Activated T-helper 1 cell treated with anti-CD3 and anti-CD28 coated beads, Interleukin-12 subunit alpha, Interleukin-12 subunit beta, Interleukin-2, Interleukin-4 antibody, amounts not matched to agents 30 ng/mL and 10 ng/mL and 1 ng/mL, durations not matched to agents 14 hours and 24 hours and 36 hours (primary cell): Measurements from ENCODE around the gene PPP4R1. TPM values are rescaled to one million over a fixed set of nuclear protein-coding genes. Genes with fewer than 3 reads are reported as not detected.

Source experiments
- DNase-seq: peaks from one replicate; pipeline ENCODE4 v3.0.0; 2021; ENCODE audit warnings: low spot score
- H3K27ac Mint-ChIP-seq: one replicate; pipeline ENCODE4 v1.8.0; 2021; ENCODE audit warnings: mild to moderate bottlenecking, mixed read lengths
- H3K27me3 Mint-ChIP-seq: one replicate; pipeline ENCODE4 v1.8.0; 2022; ENCODE audit warnings: mild to moderate bottlenecking, moderate library complexity, mixed read lengths; ENCODE audit not compliant: insufficient read depth
- H3K36me3 Mint-ChIP-seq: one replicate; pipeline ENCODE4 v1.8.0; 2021; ENCODE audit warnings: low read depth, mixed read lengths
- H3K4me1 Mint-ChIP-seq: one replicate; pipeline ENCODE4 v1.8.0; 2021; ENCODE audit warnings: low read depth, mixed read lengths
- H3K4me3 Mint-ChIP-seq: one replicate; pipeline ENCODE4 v1.8.0; 2021; ENCODE audit warnings: mild to moderate bottlenecking, moderate library complexity, mixed read lengths
- H3K9me3 Mint-ChIP-seq: one replicate; pipeline ENCODE4 v1.8.0; 2021; ENCODE audit warnings: mixed read lengths
- intact Hi-C: fragments of 100-400 bp; cut with micrococcal nuclease; formaldehyde crosslinking; loops from one replicate; pipeline ENCODE4 v1.15.1; 2024
- total RNA-seq: library from RNA; stranded (reverse); gene quantifications from 2 replicates; pipeline ENCODE4 v1.2.3, GENCODE V29; 2022

PPP4R1 gene, protein sequence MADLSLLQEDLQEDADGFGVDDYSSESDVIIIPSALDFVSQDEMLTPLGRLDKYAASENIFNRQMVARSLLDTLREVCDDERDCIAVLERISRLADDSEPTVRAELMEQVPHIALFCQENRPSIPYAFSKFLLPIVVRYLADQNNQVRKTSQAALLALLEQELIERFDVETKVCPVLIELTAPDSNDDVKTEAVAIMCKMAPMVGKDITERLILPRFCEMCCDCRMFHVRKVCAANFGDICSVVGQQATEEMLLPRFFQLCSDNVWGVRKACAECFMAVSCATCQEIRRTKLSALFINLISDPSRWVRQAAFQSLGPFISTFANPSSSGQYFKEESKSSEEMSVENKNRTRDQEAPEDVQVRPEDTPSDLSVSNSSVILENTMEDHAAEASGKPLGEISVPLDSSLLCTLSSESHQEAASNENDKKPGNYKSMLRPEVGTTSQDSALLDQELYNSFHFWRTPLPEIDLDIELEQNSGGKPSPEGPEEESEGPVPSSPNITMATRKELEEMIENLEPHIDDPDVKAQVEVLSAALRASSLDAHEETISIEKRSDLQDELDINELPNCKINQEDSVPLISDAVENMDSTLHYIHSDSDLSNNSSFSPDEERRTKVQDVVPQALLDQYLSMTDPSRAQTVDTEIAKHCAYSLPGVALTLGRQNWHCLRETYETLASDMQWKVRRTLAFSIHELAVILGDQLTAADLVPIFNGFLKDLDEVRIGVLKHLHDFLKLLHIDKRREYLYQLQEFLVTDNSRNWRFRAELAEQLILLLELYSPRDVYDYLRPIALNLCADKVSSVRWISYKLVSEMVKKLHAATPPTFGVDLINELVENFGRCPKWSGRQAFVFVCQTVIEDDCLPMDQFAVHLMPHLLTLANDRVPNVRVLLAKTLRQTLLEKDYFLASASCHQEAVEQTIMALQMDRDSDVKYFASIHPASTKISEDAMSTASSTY
- total RNA-seq = 49.5 and 54.8 TPM in 2 replicates

DNA sequence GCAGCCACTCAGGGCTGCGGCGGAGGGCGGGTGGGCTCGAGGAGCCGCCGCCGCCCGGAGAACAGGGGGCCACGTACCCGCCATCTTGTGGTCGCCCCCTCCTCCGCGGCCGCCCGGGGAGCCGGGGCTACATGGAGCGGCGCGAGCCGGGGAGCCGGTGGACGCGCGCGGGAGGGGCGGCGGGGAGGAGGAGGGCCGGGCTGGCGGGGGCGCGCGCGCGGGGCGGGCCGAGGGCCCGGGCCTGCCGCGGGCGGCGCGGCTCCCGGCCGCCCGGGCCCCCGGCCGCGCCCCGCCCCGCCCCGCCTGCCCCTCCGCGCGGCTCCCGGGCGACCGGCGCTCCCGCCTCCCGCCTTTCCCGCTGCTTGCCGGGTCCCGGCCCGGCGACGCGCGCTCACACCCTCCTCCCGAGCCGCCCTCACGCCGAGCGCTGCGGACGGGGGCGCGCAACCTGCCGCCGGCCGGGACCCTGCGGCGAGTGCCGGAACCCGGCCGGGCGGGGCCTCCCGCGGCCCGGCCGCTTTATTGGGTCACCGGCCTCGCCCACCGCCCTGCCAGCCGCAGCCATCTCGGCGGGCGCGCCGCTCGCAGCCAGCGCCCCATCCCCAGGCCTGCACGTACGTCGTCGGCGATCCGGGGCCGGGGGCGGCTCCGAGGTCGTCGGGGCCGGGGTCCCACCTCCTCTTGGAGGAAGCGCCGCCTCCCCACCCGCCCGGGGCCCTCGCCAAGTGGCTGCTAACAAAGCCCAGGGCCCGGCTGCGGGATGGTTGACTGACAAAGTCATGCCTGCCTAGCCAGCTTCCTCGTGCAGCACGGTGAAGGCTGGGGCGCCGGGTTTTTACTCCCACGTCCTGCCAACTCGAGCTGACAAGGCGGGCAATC, at the start of gene PPP4R1:
TSS of gene PPP4R1 (minus strand) at position 159 of the 879 bp plus-strand sequence. CDS start at position 84, 75 bp downstream.
- intact Hi-C loops = loop anchor here (5.0 to 10.0 kb wide), 6 partner anchors 282 to 1010 kb away; partner anchors contain the start of genes ANKRD12, MTCL1, NAPG and RAB12
- Mint-ChIP-seq H3K9me3 (no peaks in the 10 kb centered on the region), H3K27me3 (peaks cover 2% of the 10 kb centered on the region), H3K36me3 (peaks cover 12% of the 10 kb centered on the region), H3K27ac (peak within 1 kb of the TSS; percentile 92), H3K4me3 (peak within 1 kb of the TSS; percentile 95), H3K4me1 (peaks cover 42% of the 10 kb centered on the region)
- DNase-seq = peak; percentile 61

DNA sequence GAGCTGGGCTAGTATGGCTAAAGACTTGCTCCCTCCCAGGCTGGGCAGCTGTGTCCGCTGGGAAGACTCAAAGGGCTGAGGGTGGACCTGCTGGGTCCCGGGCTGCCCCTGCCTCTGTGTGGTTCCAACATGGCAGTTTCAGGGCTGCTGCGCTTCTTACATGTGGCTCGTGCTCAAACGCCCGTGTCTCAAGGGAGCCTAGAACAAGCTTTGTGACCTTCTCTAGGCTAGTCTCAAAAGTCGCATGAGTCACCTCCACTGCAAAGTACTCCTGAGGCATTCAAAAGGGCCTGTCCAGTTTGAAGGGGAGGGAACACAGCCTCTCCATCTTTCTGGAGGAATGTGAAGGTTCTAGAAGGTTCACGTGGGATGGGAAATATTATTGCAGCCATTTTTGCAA, 49.0 kb upstream of the PPP4R1 start:
- H3K4me3 Mint-ChIP-seq = no peak overlapping the region
- H3K9me3 Mint-ChIP-seq = no peaks in the 10 kb centered on the region
- no peak for DNase-seq
- intact Hi-C loops = no loop called here
- no peak overlapping the region for H3K27ac Mint-ChIP-seq
- no peaks in the 10 kb centered on the region for H3K36me3 Mint-ChIP-seq
- H3K4me1 Mint-ChIP-seq = no peaks in the 10 kb centered on the region
- H3K27me3 Mint-ChIP-seq = peaks cover 7% of the 10 kb centered on the region

DNA sequence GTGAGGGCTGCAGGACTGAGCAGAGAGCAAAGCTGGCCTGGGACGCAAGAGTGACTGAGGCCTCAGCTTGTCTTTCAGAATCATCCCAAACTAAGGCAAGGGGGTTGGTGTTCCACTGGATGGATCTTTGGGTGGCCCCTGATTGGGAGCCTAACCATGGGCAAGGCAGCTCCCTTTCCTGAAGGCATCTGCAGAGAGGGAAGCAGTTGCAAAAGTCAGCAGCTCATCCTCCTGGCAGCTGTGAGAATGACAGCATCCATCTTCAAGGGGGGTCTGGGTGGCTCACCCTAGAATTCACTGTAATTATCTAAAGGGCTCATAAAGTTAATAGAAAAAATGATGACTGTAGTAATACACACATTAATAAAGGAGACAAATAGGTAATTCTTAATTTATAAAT, 47.2 kb upstream of the PPP4R1 start:
- H3K27ac Mint-ChIP-seq = no peak overlapping the region
- H3K36me3 Mint-ChIP-seq = no peaks in the 10 kb centered on the region

DNA sequence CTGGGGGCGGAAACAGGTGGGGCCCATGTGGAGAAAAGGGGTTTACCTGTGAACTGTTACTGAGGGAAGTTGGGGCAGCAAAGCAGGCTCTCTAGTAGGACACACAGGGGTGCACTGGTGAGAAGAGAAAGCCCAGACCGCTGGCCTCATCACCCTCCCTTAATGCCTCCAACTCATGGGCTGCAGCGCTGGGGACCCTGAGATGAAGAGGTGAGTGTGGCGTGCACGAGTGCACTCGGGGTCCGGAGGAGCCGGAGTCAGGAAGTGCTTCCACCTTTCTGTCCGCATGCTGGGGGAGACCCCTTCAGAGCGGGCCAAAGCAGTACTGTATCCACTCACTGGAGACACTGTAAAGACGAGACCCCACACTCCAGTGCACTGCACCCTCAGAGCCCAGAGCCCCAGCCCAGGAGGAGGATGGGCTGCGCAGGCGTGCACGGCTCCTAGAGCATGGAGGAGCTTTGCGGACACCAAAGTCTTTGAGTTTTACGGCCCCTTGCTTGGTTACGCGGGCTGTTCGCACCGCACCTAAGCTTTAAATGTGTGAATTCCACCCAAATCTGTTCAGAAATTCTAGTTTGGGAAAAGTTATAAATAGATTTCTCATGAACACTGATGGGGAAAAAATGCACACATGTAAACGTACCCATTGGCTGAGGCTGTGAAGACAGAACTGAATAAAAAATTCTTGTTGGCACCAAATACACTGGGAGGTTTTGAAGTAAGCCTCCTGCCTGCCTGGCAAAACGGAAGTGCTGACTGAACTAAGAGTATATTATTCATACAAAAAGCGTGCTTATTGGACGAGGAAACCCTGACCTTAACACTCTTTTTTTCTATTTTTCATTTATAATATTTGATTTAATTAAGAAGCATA, 45.4 kb upstream of the PPP4R1 start:
- Mint-ChIP-seq H3K4me3 (no peak overlapping the region), H3K4me1 (no peaks in the 10 kb centered on the region), H3K27ac (no peak overlapping the region), H3K36me3 (no peaks in the 10 kb centered on the region), H3K27me3 (peaks cover 7% of the 10 kb centered on the region), H3K9me3 (no peaks in the 10 kb centered on the region)
- intact Hi-C loops = no loop called here
- no peak for DNase-seq

More for the DNA sequence above, 47.2 kb upstream of the PPP4R1 start:
- H3K27me3 Mint-ChIP-seq = peaks cover 7% of the 10 kb centered on the region
- no peak for DNase-seq
- no peaks in the 10 kb centered on the region for H3K9me3 Mint-ChIP-seq
- no peak overlapping the region for H3K4me3 Mint-ChIP-seq
- intact Hi-C loops = no loop called here
- H3K4me1 Mint-ChIP-seq = no peaks in the 10 kb centered on the region

DNA sequence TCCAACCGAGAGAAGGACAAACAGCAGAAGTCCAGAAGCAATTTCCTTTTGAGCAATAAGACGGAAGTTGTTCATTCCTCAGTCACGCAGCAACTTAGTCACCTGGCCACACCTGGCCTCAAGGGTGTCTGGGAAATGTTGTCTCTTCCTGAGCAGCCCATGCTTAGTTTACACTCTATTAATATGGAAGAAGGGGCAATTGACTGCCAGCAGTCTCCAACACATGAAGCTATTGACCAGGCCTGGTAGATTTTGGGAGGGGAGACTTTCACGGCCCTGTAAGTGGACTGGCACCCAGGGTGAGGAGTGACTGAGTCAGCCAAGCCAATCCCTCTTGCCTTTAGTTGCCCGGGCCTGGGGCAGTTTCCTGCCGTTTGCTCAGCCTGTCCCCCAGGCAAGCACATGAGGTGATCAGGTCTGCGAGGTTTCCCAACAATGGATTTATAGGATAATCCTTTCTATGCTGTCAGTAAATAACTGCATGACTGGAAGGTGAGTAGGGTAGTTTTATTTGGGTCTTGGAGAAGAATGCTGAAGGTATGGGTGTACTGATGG, 43.8 kb upstream of the PPP4R1 start:
- no peak overlapping the region for H3K4me3 Mint-ChIP-seq
- no peak for DNase-seq
- H3K4me1 Mint-ChIP-seq = no peaks in the 10 kb centered on the region
- H3K36me3 Mint-ChIP-seq = no peaks in the 10 kb centered on the region
- H3K9me3 Mint-ChIP-seq = no peaks in the 10 kb centered on the region
- peaks cover 2% of the 10 kb centered on the region for H3K27me3 Mint-ChIP-seq
- no peak overlapping the region for H3K27ac Mint-ChIP-seq
- intact Hi-C loops = no loop called here

DNA sequence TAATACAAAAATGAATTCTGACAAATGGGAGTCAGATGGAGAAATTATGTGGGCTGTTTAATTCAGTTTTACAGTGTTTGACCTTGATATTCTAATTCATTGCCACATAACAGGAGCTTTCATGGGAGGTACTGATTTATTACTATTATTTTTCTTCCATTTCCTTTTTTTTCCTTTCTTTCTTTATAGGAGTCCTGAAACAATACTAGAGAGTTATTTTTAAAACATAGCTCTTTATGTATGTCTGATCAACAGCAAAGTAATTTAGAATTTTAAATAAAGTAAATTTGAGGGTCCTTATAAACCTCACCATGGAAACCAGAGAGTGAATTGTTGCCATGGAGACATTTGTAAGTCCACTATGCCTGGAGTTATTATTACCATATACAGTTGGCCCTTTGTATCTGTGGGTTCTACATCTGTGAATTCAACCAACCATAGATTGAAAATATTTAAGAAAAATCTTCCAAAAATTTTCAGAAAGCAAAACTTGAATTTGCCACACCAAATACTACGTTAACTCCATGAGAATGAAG, 40.9 kb upstream of the PPP4R1 start:
- no peak for DNase-seq
- no peak overlapping the region for H3K4me3 Mint-ChIP-seq
- no peaks in the 10 kb centered on the region for H3K4me1 Mint-ChIP-seq

DNA sequence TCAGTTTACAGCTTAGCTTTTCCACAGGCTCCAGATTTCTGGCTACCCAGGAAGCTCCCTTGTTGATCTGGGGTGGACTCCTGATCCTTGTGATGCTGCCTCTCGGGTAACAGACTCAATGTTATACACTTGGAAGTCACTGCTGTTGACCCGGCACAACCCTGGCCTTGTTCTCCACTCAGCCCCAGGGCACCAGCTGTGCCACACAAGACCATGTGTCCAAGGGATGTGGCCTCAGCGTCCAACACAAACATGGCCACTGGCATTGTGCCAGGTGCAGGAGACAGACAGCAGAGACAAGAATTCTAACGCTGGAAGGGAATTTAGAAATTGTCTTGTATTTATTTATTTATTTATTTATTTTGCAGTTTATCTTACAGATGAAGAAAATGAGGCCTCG, 39.0 kb upstream of the PPP4R1 start:
- no peak for DNase-seq
- Mint-ChIP-seq H3K27me3 (peaks cover 5% of the 10 kb centered on the region), H3K4me3 (no peak overlapping the region), H3K9me3 (no peaks in the 10 kb centered on the region), H3K36me3 (no peaks in the 10 kb centered on the region), H3K4me1 (no peaks in the 10 kb centered on the region), H3K27ac (no peak overlapping the region)
- intact Hi-C loops = no loop called here

More for the DNA sequence above, 40.9 kb upstream of the PPP4R1 start:
- intact Hi-C loops = no loop called here
- Mint-ChIP-seq H3K27ac (no peak overlapping the region), H3K27me3 (peaks cover 2% of the 10 kb centered on the region), H3K36me3 (no peaks in the 10 kb centered on the region), H3K9me3 (no peaks in the 10 kb centered on the region)

DNA sequence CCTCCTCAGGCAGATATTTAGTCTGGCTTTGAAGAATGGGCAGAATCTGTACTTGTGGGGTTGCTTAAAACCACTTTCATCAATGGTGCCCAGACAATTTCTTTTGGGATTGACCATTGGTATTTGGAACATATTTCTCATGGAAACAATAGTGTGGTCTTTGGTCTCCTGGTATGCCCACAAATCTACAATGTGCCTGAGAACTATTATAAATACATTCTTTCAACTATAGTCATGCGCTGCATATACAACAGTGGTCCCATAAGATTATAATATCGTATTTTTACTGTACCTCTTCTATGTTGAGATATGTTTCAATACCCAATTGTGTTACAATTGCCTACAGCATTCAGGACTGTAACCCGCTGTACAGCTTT, 34.8 kb upstream of the PPP4R1 start:
- H3K4me3 Mint-ChIP-seq = no peak overlapping the region
- H3K9me3 Mint-ChIP-seq = no peaks in the 10 kb centered on the region
- no peak overlapping the region for H3K27ac Mint-ChIP-seq
- intact Hi-C loops = no loop called here
- no peak for DNase-seq
- peaks cover 8% of the 10 kb centered on the region for H3K27me3 Mint-ChIP-seq
- no peaks in the 10 kb centered on the region for H3K4me1 Mint-ChIP-seq
- no peaks in the 10 kb centered on the region for H3K36me3 Mint-ChIP-seq

DNA sequence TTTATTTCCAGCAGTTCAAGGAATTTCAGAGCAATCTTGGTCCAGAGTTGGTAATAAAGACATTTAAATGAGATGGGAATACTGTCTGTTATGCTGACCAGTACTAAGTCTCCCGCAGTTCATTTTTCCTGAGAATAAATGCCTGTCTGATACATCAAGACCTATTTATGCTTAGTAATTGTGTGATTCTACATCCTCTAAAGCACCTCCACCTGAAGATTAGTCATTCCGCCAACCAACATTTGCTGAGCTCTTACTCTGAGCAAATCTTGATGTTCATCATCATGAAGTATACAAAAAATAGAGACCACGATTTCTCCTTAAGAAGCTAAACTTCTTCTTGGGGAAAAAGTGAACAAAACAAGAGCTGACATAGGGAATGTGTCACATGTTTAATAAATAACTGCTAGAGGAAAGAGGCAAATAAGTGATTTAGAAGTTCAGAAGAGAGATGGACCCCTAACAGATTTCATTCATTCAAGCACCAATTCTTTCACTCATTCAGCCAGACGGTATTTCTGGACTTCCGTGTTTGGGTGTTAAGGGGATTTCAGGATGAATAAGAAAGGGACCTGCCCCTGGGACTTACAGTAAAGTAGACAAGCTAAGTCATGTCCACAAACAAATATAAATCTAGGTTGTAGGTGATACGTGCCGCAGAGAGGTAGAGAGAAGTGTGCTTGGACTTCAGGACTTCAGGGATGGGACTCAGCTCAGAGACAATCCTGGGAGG, 34.2 kb upstream of the PPP4R1 start:
- Mint-ChIP-seq H3K4me1 (no peaks in the 10 kb centered on the region), H3K9me3 (no peaks in the 10 kb centered on the region), H3K4me3 (no peak overlapping the region), H3K27ac (no peak overlapping the region), H3K36me3 (no peaks in the 10 kb centered on the region), H3K27me3 (peaks cover 8% of the 10 kb centered on the region)
- DNase-seq = no peak
- intact Hi-C loops = no loop called here

DNA sequence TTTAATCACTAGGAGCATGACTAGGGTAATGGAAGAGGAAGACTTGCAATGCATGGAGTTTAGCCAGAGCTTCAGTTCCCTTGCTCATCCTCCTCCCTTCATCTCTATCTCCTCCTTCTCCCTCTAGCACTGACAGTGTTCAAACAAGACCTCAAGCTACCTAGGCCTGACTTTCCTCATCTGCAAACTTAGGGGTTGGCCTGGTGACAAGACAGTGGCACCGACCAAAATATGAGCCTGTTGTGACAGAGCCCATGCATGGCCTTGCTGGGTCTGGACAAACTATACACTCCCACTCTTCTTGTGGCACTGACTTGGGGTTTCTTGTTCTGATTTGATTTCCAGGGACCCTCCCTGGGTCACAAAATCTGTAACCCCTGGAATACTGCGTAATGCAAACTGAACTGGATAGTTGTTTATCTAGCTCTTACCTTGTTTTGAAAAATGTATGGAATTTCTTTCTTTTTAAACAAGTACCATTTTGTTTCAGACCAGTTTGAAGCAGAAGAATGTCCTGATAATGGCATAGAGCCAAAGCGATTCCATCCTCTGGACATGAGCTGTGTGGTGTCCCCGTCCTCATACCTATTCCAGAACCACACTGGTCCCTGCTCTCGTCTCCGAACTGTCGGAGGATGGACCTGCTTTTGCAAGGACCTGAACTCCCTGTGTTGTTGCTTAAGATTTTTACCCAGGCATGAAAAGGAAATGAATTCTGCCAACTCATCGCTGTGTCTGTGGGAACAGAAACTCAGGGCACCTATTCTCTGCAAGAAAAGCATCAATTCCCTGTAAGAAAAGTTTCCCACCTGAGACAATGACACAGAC, 33.4 kb upstream of the PPP4R1 start:
- Mint-ChIP-seq H3K27me3 (peaks cover 12% of the 10 kb centered on the region), H3K36me3 (no peaks in the 10 kb centered on the region), H3K9me3 (no peaks in the 10 kb centered on the region), H3K27ac (no peak overlapping the region), H3K4me1 (no peaks in the 10 kb centered on the region), H3K4me3 (no peak overlapping the region)
- intact Hi-C loops = no loop called here
- DNase-seq = no peak
